Measurements from ENCODE around the gene NAAA. TPM values are rescaled to one million over a fixed set of nuclear protein-coding genes. Genes with fewer than 3 reads are reported as not detected.
"Not testable (repeated sequence)": the region's sequence is repeated elsewhere in the genome, so short reads cannot be mapped to it uniquely, and the experiment has no call there.

Gene NAAA
- total and polyA plus RNA-seq, 4 donors, result 8.1 to 47.3 (median 29.7) TPM

- DNase-seq (no peak), ATAC-seq (ENCODE audit: insufficient read depth, low FRiP score) (no peak)
- 91 to 93% methylated on average over 1 of the region's 1 CpG for WGBS, 2 donors
- H3K9ac ChIP-seq (ENCODE audit: insufficient read depth in 1 of 2, low read length in 2 of 2), result no peak overlapping the region
- no peak overlapping the region for H3K27ac ChIP-seq (ENCODE audit: low read depth in 1 of 2, low read length in 1 of 2)
- H3K4me3 ChIP-seq, result no peak overlapping the region
- H3K4me1 ChIP-seq (ENCODE audit: control insufficient read depth in 5 of 5, insufficient read depth in 5 of 5, low read length in 5 of 5), result peaks cover 0 to 1% (median 0%) of the 10 kb centered on the region in 5 donors
- no peaks in the 10 kb centered on the region for H3K9me3 ChIP-seq (ENCODE audit: control insufficient read depth in 4 of 4, insufficient read depth in 3 of 4, low read length in 3 of 4)
- no peaks in the 10 kb centered on the region for H3K27me3 ChIP-seq (ENCODE audit: control insufficient read depth in 3 of 3, insufficient read depth in 3 of 3, low read length in 2 of 3)
- no peak for TF ChIP-seq CTCF (IDR thresholded peaks at IDR 0.05; ENCODE audit: control extremely low read depth, extremely low read depth)
- peaks cover 0 to 4% (median under 1%) of the 10 kb centered on the region in 4 donors for H3K36me3 ChIP-seq (ENCODE audit: control insufficient read depth in 4 of 4, insufficient read depth in 4 of 4, low read length in 4 of 4)
These were observed 5.2 kb downstream of the NAAA start for GRCh38 chr4:75935628-75936027.

- ATAC-seq (ENCODE audit: insufficient read depth, low FRiP score), result no peak
- peaks cover 0 to 5% (median 2%) of the 10 kb centered on the region in 4 donors for H3K36me3 ChIP-seq (ENCODE audit: control insufficient read depth in 4 of 4, insufficient read depth in 4 of 4, low read length in 4 of 4)
These were observed 10.7 kb downstream of the NAAA start for GRCh38 chr4:75930152-75930551.

GRCh38 chr4:75924916-75925315, 15.9 kb downstream of the NAAA start:
- not testable (repeated sequence) for DNase-seq
- H3K36me3 ChIP-seq (ENCODE audit: control insufficient read depth in 4 of 4, insufficient read depth in 4 of 4, low read length in 4 of 4), result peaks cover 0 to 11% (median 0%) of the 10 kb centered on the region in 4 donors
- 94 to 98% methylated on average over 11 of the region's 11 CpGs for WGBS, 2 donors

More at GRCh38 chr4:75930152-75930551, 10.7 kb downstream of the NAAA start:
- 92 to 95% methylated on average over 3 of the region's 3 CpGs for WGBS, 2 donors
- Histone ChIP-seq H3K27ac (ENCODE audit: low read depth in 1 of 2, low read length in 1 of 2) (no peak overlapping the region), H3K9ac (ENCODE audit: insufficient read depth in 1 of 2, low read length in 2 of 2) (no peak overlapping the region), H3K4me3 (no peak overlapping the region), H3K27me3 (ENCODE audit: control insufficient read depth in 3 of 3, insufficient read depth in 3 of 3, low read length in 2 of 3) (no peaks in the 10 kb centered on the region), H3K4me1 (ENCODE audit: control insufficient read depth in 5 of 5, insufficient read depth in 5 of 5, low read length in 5 of 5) (no peaks in the 10 kb centered on the region), H3K9me3 (ENCODE audit: control insufficient read depth in 4 of 4, insufficient read depth in 3 of 4, low read length in 3 of 4) (no peaks in the 10 kb centered on the region)
- no peak for DNase-seq
- no peak for TF ChIP-seq CTCF (IDR thresholded peaks at IDR 0.05; ENCODE audit: control extremely low read depth, extremely low read depth)

GRCh38 chr4:75924309-75924827, 16.4 kb downstream of the NAAA start:
- DNase-seq, result no peak
- H3K9me3 ChIP-seq (ENCODE audit: control insufficient read depth in 4 of 4, insufficient read depth in 3 of 4, low read length in 3 of 4), result no peaks in the 10 kb centered on the region
- H3K27ac ChIP-seq (ENCODE audit: low read depth in 1 of 2, low read length in 1 of 2), result no peak overlapping the region
- no peak for TF ChIP-seq CTCF (IDR thresholded peaks at IDR 0.05; ENCODE audit: control extremely low read depth, extremely low read depth)
- ATAC-seq (ENCODE audit: insufficient read depth, low FRiP score), result no peak
- WGBS, 2 donors, result 88 to 91% methylated on average over 5 of the region's 5 CpGs
- H3K4me3 ChIP-seq, result no peak overlapping the region
- H3K36me3 ChIP-seq (ENCODE audit: control insufficient read depth in 4 of 4, insufficient read depth in 4 of 4, low read length in 4 of 4), result peaks cover 0 to 13% (median 0%) of the 10 kb centered on the region in 4 donors
- H3K4me1 ChIP-seq (ENCODE audit: control insufficient read depth in 5 of 5, insufficient read depth in 5 of 5, low read length in 5 of 5), result no peaks in the 10 kb centered on the region
- H3K9ac ChIP-seq (ENCODE audit: insufficient read depth in 1 of 2, low read length in 2 of 2), result no peak overlapping the region
- no peaks in the 10 kb centered on the region for H3K27me3 ChIP-seq (ENCODE audit: control insufficient read depth in 3 of 3, insufficient read depth in 3 of 3, low read length in 2 of 3)

More at GRCh38 chr4:75924916-75925315, 15.9 kb downstream of the NAAA start:
- not testable (repeated sequence) for H3K9me3 ChIP-seq (ENCODE audit: control insufficient read depth in 4 of 4, insufficient read depth in 3 of 4, low read length in 3 of 4); ATAC-seq (ENCODE audit: insufficient read depth, low FRiP score); H3K4me1 ChIP-seq (ENCODE audit: control insufficient read depth in 5 of 5, insufficient read depth in 5 of 5, low read length in 5 of 5); H3K27ac ChIP-seq (ENCODE audit: low read depth in 1 of 2, low read length in 1 of 2); H3K9ac ChIP-seq (ENCODE audit: insufficient read depth in 1 of 2, low read length in 2 of 2); H3K27me3 ChIP-seq (ENCODE audit: control insufficient read depth in 3 of 3, insufficient read depth in 3 of 3, low read length in 2 of 3); H3K4me3 ChIP-seq
